HL-60/S4 (cell line): ENCODE data around the gene GALNT16.
"Not testable (repeated sequence)": the region's sequence is repeated elsewhere in the genome, so short reads cannot be mapped to it uniquely, and the experiment has no call there.

Source experiments
- in situ Hi-C: fragments of 300-500 bp; cut with MboI; formaldehyde crosslinking; loops from 2 replicates; pipeline ENCODE4 v1.14.3; 2022; ENCODE audit warnings: low sequenced_read_pairs

Gene GALNT16

DNA sequence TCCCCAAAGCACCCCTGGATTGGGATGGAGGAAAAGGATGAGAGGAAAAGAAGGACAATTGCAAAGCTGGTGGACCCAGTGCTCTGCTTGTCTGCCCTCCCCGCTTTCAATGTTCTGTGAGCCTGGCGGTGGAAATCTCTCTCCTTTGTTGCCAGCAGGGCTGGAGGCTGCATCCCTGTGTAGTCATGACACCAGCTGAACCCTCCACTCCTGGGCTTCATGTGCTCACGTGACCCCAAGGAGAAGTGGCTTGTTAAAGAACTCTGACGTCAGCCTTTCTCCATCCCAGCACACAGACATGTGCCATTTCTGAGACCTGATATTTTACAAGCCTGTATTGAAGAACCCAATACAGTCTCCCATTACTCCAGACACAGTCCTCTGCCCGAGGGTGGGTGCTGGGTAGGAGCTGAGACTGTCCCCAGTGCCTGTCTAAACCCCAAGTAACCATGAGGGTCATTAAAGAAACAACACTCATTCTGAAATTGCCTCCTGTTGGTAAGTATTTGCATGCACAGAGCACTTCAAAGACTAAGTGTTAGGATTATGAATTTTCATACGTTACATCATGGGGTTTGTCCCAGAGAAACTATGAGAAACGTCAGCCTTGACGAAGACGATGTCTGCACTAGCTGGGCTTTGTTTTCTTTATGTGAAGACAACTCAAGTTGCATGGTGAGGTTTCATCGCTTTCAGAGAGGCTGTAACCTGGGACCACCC lies 21.7 kb downstream of the GALNT16 start:
- in situ Hi-C loops = no loop called here

DNA sequence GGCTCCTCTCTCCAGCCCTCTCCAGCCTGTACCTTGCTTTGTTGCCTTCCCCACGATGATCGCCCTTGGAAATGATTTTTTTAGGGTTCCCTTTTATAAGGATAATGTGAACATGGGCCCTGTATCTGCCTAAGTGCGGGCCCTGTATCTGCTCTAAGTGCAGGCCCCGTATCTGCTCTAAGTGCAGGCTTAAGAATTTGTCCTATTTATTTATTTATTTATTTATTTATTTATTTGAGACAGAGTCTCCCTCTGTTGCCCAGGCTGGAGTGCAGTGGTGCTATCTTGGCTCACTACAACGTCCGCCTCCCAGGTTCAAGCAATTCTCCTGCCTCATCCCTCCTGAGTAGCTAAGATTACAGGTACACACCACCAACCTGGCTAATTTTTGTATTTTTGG lies 22.5 kb downstream of the GALNT16 start:
- in situ Hi-C loops = no loop called here

DNA sequence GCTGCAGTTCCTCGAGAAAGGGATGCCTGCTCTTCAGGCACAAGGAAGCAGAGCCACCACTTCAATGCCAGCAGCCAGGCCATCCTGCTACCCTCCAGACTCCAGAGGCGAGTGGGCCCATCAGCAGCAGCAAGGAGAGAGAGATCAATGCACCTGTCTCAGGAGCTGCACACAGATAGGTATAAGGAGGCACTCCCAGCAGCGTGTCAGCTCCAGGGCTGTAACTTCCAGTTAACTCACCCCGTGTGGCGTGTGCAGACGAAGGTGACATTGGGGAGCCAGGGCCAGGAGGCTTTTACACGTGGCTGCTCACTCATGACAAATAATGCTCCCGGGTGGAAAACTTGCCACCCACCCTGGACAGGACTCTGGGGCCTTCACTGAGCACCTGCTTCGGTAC lies 24.2 kb downstream of the GALNT16 start:
- in situ Hi-C loops = no loop called here

DNA sequence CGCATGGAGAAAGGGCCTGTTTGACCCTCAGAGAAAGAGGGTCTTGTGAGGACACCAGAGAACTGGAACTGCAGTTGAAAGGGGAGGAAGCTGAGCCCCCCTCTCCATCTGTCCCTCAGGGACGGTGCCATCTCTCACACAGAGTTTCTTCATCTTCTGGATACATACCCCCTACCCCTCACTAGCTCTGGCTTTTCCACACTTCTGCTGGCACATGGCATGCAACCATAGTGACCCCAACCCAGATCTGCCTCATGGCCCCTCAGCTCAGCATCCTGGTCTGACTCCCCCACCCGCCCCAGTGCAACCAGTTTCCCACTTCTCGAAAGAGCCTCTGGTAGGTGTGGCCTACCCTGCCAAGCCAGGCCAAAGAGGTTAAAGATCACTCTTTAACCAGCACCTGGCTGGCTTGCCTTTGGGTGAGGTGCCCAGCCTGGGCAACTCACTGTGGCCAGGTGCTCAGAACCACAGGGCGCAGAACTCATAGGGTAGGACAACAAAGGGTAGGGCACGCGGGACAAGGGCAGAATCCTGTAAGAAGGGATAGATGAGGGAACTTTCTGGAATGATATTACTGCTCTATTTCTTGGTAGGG lies 25.8 kb downstream of the GALNT16 start:
- in situ Hi-C loops = no loop called here

DNA sequence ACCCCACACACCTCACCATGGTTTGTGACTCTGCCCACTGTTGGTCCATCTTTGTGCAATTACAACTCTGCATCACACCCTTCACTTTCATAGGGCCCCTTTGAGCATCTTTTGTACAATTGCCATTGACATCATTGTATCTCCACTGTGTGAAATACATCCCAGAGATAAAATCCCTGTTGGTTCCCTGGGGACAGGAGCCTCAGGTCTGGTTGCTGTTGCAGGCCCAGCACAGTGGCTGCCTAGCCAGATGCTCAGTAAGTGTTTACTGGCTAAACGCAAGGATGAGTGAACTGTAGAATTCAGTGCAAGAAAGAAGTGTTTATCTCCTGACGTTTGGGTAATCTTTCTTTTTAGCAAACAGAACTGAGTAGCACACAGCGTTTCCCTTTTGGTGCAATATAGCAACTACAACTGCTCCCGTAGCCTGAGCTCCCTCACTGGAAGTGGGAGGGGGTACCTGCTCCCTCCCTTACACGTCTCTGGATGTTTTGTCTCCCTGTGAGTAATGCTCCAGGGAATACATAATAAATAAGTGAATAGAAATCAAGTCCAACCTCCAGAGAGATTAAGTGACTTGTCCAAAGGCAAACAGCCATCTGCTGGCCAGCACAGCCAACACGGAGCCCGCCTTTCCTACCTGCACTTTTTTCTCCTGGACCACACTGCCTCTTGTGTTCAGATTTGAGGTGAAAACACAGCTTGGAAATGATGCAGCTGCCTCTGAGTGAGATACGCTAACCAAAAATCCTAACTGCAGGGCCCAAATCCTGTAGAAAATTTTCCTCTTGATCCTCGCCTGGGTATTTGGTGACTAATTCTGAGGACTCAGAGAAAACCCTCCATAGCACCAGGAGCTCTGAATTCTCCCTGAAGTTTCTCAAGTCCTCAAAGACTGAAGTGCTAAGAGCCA lies 27.4 kb downstream of the GALNT16 start:
- in situ Hi-C loops = no loop called here

DNA sequence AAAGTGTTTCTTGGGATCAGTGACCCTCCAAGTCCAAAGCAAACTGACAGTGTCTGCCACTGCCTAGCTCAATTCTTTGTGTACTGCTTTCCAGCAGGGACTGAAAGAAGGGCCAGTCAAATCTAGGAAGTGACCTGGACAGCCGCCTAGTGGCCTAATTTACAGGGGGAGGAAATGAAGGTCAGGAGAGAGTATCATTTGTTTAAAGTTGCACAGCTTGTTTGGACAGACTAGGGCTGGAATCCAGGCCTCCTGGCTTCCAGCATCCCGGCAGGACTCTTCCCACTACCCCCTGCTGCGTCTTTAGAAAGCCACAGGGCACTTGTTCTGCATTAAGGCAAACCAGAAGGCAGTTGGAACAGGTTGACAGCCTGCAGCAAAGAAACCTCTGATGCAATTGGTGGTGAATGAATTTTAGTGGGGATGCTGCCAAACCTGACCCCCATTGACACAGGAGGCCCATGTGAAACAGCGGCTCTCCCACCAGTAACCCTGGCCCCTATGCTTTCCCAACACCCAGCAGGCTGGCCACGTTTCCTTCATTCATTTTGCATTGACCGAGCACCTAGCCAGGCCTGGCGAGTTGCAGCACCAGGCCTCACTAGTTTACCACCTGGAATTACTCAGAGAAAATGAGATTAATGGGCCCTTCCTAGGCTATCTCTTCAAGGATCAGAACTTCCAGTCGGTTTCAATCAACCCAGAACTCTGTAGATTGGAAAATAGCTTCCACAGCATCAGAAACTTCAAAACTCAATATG lies 28.2 kb downstream of the GALNT16 start:
- in situ Hi-C loops = no loop called here

DNA sequence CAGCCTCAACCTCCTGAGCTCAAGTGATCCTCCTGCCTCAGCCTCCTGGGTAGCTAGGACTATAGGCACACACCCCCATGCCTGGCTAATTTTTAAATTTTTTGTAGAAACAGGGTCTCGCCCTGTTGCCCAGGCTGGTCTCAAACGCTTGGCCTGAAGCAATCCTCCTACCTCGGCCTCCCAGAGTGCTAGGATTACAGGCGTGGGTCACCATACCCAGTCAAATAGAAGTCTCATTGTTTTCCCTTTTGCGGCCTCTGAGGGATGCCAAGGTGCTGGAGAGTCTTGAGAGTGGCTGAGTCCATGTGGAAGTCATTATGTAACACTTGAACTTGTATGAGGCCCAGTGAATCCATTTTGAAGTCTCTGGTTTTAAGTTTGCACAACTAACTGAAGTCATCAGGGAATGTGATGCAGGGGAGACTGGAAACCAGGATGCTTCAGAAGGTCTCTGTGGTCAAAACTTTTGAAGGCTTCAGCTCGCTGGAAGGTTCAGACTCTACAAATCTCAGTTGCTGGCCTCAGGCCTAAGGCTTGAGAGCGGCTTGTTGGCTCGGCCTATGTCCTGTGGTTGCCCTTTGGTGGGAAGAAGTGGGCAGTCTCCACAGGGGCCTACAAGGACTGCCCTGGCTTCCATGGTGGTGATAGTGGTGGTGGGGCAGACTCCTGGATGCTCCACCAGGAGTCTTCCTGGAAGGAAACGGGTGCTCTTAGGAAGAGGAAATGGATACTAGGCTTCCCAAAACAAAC lies 29.2 kb downstream of the GALNT16 start:
- in situ Hi-C loops = no loop called here

DNA sequence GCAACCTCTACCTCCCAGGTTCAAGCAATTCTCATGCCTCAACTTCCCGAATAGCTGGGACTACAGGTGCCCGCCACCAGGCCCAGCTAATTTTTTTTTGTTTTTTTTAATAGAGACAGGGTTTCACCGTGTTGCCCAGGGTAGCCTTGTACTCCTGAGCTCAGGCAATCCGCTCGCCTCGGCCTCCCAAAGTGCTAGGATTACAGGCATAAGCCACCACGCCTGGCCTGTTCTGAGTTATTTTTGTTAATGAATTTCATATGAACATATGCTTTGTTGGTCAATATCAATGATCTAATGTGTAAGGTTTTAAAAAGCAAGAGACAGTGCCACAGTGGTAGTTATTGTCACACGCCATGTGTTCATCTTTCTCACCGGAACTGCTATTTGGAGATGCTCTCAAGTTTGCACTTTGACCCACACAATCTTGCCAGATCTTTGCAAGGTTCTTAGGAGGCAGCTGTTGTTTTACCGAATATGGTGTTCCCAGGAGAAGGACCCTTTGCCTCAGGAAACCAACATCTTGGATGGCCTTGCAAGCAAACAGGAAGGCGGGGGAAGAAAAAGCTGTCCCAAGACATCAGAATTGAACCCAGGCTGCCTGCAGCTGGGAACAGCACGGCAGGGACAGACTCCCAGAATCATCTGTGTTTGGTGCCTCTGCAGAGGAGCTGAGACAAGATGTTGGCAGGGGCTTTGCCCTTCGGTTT lies 30.0 kb downstream of the GALNT16 start:
- in situ Hi-C loops = no loop called here

DNA sequence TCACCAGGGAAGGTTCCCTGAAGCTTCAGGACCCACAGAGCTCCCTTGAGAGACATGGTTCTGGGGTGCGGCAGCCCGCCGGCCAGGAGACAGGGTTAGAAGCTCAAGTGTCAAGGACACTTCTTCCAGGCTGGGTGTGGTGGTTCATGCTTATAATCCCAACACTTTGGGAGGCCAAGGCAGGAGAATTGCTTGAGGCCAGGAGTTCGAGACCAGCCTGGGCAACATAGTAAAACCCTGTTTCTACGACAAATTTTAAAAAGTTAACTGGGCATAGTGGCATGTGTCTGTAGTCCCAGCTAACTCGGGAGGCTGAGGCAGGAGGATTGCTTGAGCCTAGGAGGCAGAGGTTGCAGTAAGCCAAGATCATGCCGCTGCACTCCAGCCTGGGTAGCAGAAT lies 30.9 kb downstream of the GALNT16 start:
- in situ Hi-C loops = not testable (repeated sequence)

DNA sequence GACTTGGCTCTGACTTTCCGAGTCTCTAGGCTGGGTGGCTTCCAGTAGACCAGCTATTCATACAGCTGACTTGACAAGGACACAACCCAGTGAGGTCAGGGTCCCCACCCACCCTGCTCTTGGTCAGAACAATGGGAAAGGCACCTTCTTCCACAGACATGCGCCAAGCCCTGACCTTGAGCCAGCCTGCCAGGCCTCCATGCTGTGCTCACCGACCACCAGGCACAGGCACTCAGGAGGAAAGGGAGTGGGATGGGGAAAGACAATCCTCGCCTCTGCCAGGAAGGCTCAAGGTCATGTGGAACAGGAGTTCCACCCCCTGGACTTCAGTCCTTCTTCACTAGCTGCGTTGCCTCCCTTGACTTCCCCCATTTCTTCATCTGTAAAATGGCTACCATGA lies 31.4 kb downstream of the GALNT16 start:
- in situ Hi-C loops = no loop called here

DNA sequence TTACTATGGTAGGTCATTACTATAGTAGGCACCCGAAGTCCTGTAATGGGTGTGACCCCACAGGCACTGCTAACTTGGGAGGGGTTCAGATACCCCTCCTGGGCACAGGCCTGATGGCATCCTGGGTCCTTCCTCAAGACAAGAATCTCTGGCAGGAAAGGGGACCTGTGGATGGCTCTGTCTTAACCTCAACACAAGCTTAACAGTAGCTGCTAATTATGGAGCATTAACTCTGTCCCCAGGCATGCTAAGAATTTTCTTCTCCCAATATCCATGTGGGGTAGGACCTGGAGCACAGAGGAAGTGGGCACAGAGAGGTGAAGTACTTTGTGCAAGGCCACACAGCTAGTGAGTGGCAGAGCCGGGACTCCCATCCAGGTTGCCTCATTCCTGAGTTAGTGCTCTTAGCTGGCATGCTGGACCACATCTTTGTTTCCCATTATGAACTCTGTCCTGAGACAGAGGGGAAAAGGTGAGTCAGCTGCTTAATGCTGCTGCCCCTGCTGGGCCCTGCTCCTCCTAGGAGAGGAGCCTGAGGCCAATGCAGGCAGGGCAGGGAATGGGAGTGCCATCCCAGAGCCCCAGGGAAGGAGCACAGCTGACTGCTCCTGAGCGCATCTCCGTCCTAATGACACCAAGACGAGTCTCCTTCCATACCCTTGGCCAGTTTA lies 32.1 kb downstream of the GALNT16 start:
- in situ Hi-C loops = no loop called here

DNA sequence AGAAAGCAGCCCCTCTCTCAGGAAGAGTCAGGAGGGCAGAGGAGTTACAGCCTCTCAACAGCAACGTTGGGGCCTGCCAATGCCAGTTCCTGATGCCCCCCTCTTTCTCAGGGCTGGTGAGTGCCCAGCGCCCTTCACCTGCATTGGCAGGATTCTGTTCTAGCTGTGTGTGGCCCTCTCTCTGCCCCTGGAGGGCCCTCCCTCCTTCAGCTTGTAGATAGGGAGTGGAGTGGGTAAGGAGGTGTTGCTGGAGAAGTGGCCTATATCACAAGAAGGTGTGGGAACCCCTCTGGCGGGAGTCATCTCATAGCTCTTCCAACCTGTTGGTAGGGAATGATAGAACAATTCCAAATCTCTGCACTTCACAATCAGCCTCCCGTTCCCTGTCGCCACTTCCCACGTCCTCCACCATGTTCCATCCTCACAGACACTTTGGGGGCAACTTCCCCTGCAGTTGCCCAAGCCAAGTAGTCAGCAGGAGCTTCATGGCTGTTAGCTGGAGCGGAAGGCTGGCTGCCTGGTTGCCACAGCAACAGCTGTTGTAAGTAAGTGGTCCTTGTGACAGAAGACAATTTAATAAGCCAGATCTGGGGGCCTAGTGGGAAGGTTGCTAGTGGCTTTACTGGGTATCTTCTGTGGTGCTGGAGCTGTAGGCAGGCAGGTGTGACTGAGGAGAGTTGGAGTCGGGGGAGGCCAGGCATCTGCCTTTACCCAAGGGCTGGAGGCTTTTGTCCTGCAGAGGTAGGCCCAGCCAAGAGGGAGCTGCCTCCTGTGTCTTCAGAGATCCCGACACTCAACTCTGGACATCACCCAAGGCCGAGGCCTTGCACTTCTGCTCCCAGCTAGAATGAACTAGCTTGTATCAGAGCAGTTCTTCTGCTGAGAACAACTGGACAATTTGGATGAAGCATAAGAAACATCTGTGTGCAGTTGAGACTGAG lies 38.4 kb downstream of the GALNT16 start:
- in situ Hi-C loops = no loop called here

DNA sequence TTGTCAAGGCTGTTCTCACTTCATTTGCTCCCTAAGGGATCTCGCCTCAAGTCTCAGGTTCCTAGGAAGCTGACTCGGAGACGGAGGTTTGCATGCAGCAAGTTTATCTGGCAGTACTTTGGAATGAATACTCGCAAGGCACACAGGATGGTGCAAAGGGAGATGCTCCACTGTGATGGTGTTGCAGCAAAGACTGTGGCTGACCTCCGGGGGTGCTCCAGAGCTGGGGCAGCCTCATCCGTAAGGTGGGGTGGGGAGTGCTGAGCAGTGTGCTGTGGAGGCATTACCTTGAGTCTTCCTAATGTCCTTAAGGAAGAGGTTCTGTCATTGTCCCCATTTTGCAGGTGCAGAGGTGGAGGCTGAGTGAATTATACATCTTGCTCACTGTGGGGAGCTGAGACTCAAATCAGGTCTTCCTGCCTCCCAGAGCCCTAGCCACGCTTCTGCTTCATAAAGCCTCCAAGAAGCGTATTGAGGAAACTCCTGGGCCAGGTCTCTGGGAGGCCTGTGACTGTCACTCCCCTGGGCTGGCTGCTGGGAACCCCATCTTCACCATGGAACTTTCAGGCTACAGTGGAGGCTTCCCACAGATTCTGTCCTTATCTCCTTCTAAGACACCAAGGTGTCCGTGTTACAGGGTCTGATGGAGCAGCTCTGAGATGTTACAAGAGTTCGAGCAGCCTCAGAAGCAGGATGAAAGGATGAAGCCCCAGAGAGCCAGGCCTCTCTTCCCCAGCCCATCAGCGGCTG lies 39.5 kb downstream of the GALNT16 start:
- in situ Hi-C loops = no loop called here

DNA sequence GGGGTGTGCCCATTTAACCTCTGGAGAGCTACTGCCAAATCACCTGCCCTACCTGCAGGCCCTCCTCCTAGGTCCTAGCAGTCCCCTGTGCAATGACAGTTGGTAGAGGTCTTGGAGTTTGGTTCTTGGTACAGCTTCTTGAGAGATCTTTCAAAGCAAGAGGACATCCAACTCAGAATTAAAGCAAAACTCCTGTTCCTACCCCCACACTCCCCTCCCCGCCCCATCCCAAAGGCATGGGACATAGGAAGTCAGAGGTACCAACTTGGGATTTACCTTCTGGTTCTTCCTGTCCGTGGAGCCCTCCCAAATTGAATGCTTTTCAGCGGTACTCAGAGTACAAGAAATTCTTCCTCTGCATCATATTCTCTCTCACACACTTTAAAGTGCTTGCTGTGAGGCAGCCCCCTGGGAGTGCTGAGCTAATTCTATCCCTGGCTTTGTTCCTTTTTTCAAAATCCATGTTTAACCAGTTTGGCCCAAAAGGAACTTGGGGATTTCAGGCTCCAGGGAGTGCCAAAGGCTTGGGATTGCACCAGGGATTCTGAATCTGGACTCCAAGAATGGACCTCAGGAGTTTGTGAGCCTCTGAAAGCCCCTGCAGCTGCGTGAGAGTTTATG lies 40.8 kb downstream of the GALNT16 start:
- in situ Hi-C loops = no loop called here

DNA sequence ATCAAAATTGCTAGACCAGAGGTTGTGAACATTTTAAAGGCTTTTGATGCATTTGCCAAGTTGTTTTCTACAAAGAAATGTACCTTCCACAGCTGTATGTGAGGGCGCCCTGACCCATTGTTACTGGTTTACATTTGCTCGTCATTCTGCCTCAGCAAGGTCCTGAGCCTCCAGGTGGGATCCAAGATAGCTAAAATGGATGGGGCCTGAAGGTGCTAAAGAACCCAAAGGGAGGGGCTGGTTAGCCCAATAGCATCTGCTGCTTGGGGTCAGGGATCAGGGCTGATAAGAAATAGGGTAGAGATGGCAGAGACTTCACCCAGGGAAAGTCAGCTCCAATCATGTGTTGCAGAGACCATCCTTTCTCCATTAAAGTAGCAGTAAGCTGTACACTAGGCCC lies 43.1 kb downstream of the GALNT16 start:
- in situ Hi-C loops = no loop called here

DNA sequence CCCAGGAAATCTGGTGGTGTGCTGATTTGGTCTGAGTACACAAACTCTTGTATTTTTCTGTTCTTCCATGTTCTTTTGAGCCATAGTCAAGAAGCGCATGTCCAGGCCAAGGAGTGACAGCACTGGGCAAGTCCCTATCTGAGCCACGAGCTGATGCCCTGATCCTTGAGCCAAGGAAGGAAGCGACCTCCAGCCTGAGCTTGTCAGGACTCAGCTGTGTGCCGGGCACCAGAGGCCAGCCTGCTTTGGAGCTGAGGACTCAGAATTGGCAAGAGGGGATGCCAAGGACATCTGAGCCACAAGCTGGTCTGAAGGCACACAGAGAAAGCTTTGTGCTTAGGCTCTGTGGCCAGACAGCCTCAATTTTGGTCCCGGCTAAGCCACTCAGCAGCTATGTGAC lies 52.6 kb downstream of the GALNT16 start:
- in situ Hi-C loops = no loop called here

DNA sequence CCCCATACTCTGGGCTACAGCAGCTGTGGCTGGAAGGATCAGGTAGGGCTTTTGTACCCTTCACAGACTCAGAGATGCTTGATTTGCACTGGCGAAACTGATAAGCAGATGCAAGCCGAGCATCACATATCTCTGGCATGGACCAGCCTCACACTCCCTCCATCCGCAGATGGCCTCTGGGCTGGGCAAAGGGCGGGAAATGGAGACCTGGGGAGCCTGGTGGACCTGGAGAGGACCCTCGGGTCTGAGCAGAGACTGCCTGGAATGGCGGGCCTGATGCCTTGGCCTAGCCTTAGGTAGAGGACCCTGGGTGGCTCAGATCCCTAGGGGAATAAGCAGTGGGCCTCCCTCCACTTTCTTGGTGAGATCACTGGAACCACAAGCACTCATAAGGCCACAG lies 53.2 kb downstream of the GALNT16 start:
- in situ Hi-C loops = no loop called here
